ENCODE measurements around the gene IWS1.

IWS1 gene

GRCh38 chr2:127479219-127479825 is 47.0 kb downstream of the IWS1 start:
- Histone ChIP-seq H3K4me1 (ENCODE audit: control insufficient read depth in 1 of 2, insufficient read depth in 1 of 2, low read depth in 1 of 2, low read length in 1 of 2) (no peaks in the 10 kb centered on the region), H3K27me3 (no peaks in the 10 kb centered on the region), H3K27ac (no peak overlapping the region), H3K9me3 (no peaks in the 10 kb centered on the region), H3K4me3 (ENCODE audit: low read depth in 1 of 2, low read length in 1 of 2) (no peak overlapping the region), H3K36me3 (peaks cover 44% of the 10 kb centered on the region)
- TF ChIP-seq, protein P1, sequence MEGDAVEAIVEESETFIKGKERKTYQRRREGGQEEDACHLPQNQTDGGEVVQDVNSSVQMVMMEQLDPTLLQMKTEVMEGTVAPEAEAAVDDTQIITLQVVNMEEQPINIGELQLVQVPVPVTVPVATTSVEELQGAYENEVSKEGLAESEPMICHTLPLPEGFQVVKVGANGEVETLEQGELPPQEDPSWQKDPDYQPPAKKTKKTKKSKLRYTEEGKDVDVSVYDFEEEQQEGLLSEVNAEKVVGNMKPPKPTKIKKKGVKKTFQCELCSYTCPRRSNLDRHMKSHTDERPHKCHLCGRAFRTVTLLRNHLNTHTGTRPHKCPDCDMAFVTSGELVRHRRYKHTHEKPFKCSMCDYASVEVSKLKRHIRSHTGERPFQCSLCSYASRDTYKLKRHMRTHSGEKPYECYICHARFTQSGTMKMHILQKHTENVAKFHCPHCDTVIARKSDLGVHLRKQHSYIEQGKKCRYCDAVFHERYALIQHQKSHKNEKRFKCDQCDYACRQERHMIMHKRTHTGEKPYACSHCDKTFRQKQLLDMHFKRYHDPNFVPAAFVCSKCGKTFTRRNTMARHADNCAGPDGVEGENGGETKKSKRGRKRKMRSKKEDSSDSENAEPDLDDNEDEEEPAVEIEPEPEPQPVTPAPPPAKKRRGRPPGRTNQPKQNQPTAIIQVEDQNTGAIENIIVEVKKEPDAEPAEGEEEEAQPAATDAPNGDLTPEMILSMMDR (IDR thresholded peaks at IDR 0.05), result no peak

- Histone ChIP-seq H3K27ac (no peak overlapping the region), H3K27me3 (no peaks in the 10 kb centered on the region), H3K9me3 (no peaks in the 10 kb centered on the region), H3K4me1 (ENCODE audit: control insufficient read depth in 1 of 2, insufficient read depth in 1 of 2, low read depth in 1 of 2, low read length in 1 of 2) (no peaks in the 10 kb centered on the region), H3K4me3 (ENCODE audit: low read depth in 1 of 2, low read length in 1 of 2) (no peak overlapping the region), H3K36me3 (peaks cover 10% of the 10 kb centered on the region)
- TF ChIP-seq, protein P1 (IDR thresholded peaks at IDR 0.05), result no peak
These were observed 50.5 kb downstream of the IWS1 start for GRCh38 chr2:127475788-127476187.

DNA sequence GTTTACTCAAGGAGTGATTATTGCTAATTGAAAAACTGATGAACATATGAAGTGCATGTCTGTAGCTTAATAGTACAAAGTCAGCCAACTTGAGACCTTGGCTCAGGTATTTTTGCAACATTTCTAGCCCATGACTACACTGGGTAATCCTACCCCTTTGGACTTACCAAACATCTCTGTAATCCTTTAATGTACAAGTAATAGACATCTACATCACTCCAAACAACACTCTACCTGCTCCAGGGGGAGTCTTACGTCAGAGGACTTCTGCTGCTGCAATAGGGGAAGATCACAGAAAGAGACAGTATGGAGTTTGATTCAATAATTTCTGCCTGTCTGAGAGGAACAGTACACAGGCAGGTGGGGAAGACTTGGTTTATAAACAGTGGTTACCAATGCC is 54.0 kb downstream of the IWS1 start:
- H3K36me3 ChIP-seq, result peaks cover 25% of the 10 kb centered on the region
- TF ChIP-seq, protein P1 (IDR thresholded peaks at IDR 0.05), result no peak
- H3K4me3 ChIP-seq (ENCODE audit: low read depth in 1 of 2, low read length in 1 of 2), result no peak overlapping the region
- H3K9me3 ChIP-seq, result no peaks in the 10 kb centered on the region
- H3K4me1 ChIP-seq (ENCODE audit: control insufficient read depth in 1 of 2, insufficient read depth in 1 of 2, low read depth in 1 of 2, low read length in 1 of 2), result no peaks in the 10 kb centered on the region
- no peaks in the 10 kb centered on the region for H3K27me3 ChIP-seq
- H3K27ac ChIP-seq, result no peak overlapping the region

DNA sequence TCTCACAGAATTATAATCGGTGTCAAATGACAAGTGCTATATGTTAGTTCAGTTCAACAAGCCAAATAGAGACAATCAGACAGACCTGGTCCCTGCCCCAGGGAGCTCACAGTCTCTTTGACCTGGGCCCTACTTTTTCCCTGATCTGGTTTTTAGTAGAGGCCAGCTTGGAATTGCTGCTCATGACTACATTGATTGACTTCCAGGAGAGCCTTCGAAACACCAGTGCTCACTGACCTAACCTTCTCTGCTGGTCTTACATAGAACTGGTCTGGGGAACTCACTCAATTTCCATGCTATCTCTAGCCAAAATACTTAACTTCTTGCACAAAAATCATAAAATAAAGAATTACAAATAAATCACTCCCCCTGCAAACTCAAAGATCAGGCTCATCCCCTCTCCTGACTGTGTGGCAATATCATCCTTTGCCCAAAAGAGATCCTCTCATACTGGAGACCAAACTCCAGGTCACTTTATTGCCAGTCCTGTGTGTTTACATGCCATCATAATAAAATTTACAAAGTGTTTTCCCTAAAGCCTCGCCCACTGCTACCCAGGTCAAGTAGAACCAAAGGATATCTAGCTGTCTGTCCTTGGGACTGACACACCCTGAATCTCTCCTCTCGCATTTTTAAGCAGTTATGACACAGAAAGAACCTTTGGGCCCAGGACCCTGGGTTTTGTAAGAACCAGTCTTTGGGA is 54.9 kb downstream of the IWS1 start:
- no peaks in the 10 kb centered on the region for H3K4me1 ChIP-seq (ENCODE audit: control insufficient read depth in 1 of 2, insufficient read depth in 1 of 2, low read depth in 1 of 2, low read length in 1 of 2)
- H3K4me3 ChIP-seq (ENCODE audit: low read depth in 1 of 2, low read length in 1 of 2), result no peak overlapping the region
- H3K27me3 ChIP-seq, result no peaks in the 10 kb centered on the region
- peaks cover 27% of the 10 kb centered on the region for H3K36me3 ChIP-seq
- TF ChIP-seq, protein P1 (IDR thresholded peaks at IDR 0.05), result no peak
- H3K27ac ChIP-seq, result no peak overlapping the region
- H3K9me3 ChIP-seq, result no peaks in the 10 kb centered on the region

GRCh38 chr2:127469974-127470373 is 56.3 kb downstream of the IWS1 start:
- TF ChIP-seq, protein P1 (IDR thresholded peaks at IDR 0.05), result no peak
- H3K27me3 ChIP-seq, result no peaks in the 10 kb centered on the region

More at GRCh38 chr2:127469974-127470373, 56.3 kb downstream of the IWS1 start:
- Histone ChIP-seq H3K4me3 (ENCODE audit: low read depth in 1 of 2, low read length in 1 of 2) (no peak overlapping the region), H3K27ac (no peak overlapping the region), H3K36me3 (peaks cover 33% of the 10 kb centered on the region), H3K9me3 (no peaks in the 10 kb centered on the region), H3K4me1 (ENCODE audit: control insufficient read depth in 1 of 2, insufficient read depth in 1 of 2, low read depth in 1 of 2, low read length in 1 of 2) (no peaks in the 10 kb centered on the region)

Data from neutrophil (primary cell).